K562 (cell line): ENCODE results near the gene ITPKB. TPM values are rescaled to one million over a fixed set of nuclear protein-coding genes. Genes with fewer than 3 reads are reported as not detected.

ENCODE experiments used
- ATAC-seq: fragments of 200-7000 bp; cut with Tn5 transposase; 3 replicates; pipeline ENCODE4 v1.9.1; 2020; ENCODE audit warnings: moderate library complexity
- BruUV-seq: library from RNA; stranded (reverse); fragments of 400-500 nt; replicated peaks from 2 replicates; lab custom pipeline; 2021; lab: Mats Ljungman, UMichigan
- CTCF ChIA-PET: fragments of 300-600 bp; formaldehyde crosslinking; extraction: SDS; loops from one replicate; lab custom pipeline; 2021; ENCODE audit warnings: low intra/inter-chr PET ratio; lab: Yijun Ruan, JAX
- POLR2A ChIA-PET: fragments of 300-600, 350-650 bp; sonication (Branson Sonifier 250); formaldehyde crosslinking; extraction: SDS; loops from one replicate; lab custom pipeline; 2021; ENCODE audit warnings: antibody characterized with exemption, inconsistent platforms; lab: Yijun Ruan, JAX
- DNase-seq, 4 experiments: peaks; one replicate each; pipeline versions ENCODE4 v3.0.0 to v3.0.0-alpha.2; 2011 to 2018; ENCODE audit warnings: low spot score in 3 of 4, mixed read lengths in 3 of 4; ENCODE audit errors: extremely low read depth in 1 of 4
- FAIRE-seq: peaks from 2 replicates; lab custom pipeline; 2011; peaks lifted over from hg19 to GRCh38; lab: Jason Lieb, UNC
- H2AFZ ChIP-seq: 2 replicates; pipeline ENCODE4 v1.6.0; 2011; ENCODE audit warnings: low read depth, low read length, control low read depth, inconsistent platforms
- H3K27ac ChIP-seq: fragments of 200-600 bp; 3 replicates; pipeline ENCODE4 v1.8.0; 2011; ENCODE audit warnings: low read depth, mild to moderate bottlenecking, control low read depth, inconsistent platforms, low read length, moderate library complexity, mixed read lengths; ENCODE audit errors: extremely low read depth
- H3K27me3 ChIP-seq, 2 experiments: fragments of 300-600 bp in 1 of 2; 2 replicates in 1 of 2; 3 replicates in 1 of 2; pipeline versions ENCODE4 v1.6.0 to v1.8.0; 2011; ENCODE audit warnings: inconsistent platforms in 2 of 2, low read length in 2 of 2, mild to moderate bottlenecking in 1 of 2, mixed read lengths in 1 of 2, moderate library complexity in 1 of 2; ENCODE audit not compliant: control insufficient read depth in 2 of 2, insufficient read depth in 2 of 2
- H3K36me3 ChIP-seq: fragments of 300-600 bp; 3 replicates; pipeline ENCODE4 v1.8.0; 2011; ENCODE audit warnings: mild to moderate bottlenecking, low read length, inconsistent platforms; ENCODE audit not compliant: control insufficient read depth, insufficient read depth
- H3K4me1 ChIP-seq, 2 experiments: fragments of 200-600 bp in 1 of 2; replicated peaks in 1 of 2; 2 replicates in 1 of 2; 3 replicates in 1 of 2; pipeline versions ENCODE4 v1.5.1 to v1.8.0; 2011; ENCODE audit warnings: inconsistent platforms in 2 of 2, low read length in 2 of 2, mild to moderate bottlenecking in 1 of 2, mixed read lengths in 1 of 2, moderate library complexity in 1 of 2; ENCODE audit not compliant: control insufficient read depth in 2 of 2, insufficient read depth in 2 of 2
- H3K4me2 ChIP-seq: 2 replicates; pipeline ENCODE4 v1.6.1; 2011; ENCODE audit warnings: low read length, control low read depth, inconsistent platforms, mixed read lengths; ENCODE audit not compliant: insufficient read depth
- H3K4me3 ChIP-seq: fragments of 200-600 bp; sonication (generic), shearing (Covaris generic); 2 replicates; pipeline ENCODE4 v1.5.1; 2016; ENCODE audit warnings: control low read depth, inconsistent platforms
- H3K79me2 ChIP-seq: fragments of 200-600 bp; 3 replicates; pipeline ENCODE4 v1.8.0; 2011; ENCODE audit warnings: low read length, inconsistent platforms; ENCODE audit not compliant: control insufficient read depth, insufficient read depth
- H3K9ac ChIP-seq, 2 experiments: 2 replicates each; pipeline versions ENCODE4 v1.6.0 to v1.6.1; 2011; ENCODE audit warnings: low read depth in 2 of 2, low read length in 2 of 2, control low read depth in 1 of 2, inconsistent platforms in 1 of 2, mild to moderate bottlenecking in 1 of 2, mixed read lengths in 1 of 2; ENCODE audit not compliant: insufficient read depth in 1 of 2
- H3K9me1 ChIP-seq: one replicate; pipeline ENCODE4 v1.6.0; 2011; ENCODE audit warnings: inconsistent platforms, mild to moderate bottlenecking, low read length, moderate library complexity; ENCODE audit not compliant: control insufficient read depth, insufficient read depth
- H3K9me3 ChIP-seq: replicated peaks from 2 replicates; pipeline ENCODE4 v1.5.1; 2011; ENCODE audit warnings: low read depth, low read length, inconsistent platforms; ENCODE audit not compliant: control insufficient read depth, insufficient read depth
- H4K20me1 ChIP-seq: replicated peaks from 2 replicates; pipeline ENCODE4 v1.6.1; 2011; ENCODE audit warnings: low read length, inconsistent platforms, mixed read lengths; ENCODE audit not compliant: control insufficient read depth, insufficient read depth
- EGR1 ChIP-seq: fragments of 450-650 bp; conservative IDR thresholded peaks from 2 replicates; pipeline ENCODE4 v1.6.1; 2017; ENCODE audit warnings: mild to moderate bottlenecking
- ETV1 ChIP-seq: fragments of 450-650 bp; conservative IDR thresholded peaks from 2 replicates; pipeline ENCODE4 v1.6.1; 2016; ENCODE audit warnings: missing genetic modification characterization, control low read depth, low read depth, missing compliant biosample characterization
- KDM1A ChIP-seq, 2 experiments: fragments of 450-650 bp; IDR thresholded peaks; 2 replicates each; pipeline ENCODE4 v1.6.1; 2016; ENCODE audit warnings: mild to moderate bottlenecking in 2 of 2
- MNT ChIP-seq, 2 experiments: fragments of 450-650 bp; conservative IDR thresholded peaks; 2 replicates each; pipeline ENCODE4 v1.6.1; 2017; ENCODE audit warnings: mild to moderate bottlenecking in 2 of 2, moderate library complexity in 2 of 2
- REST ChIP-seq, 2 experiments: fragments of 450-650 bp; formaldehyde crosslinking in 1 of 2; IDR thresholded peaks; 2 replicates each; pipeline versions ENCODE4 v1.4.0 to v1.6.1; 2014 to 2020; ENCODE audit warnings: mild to moderate bottlenecking in 2 of 2, borderline replicate concordance in 1 of 2, low read depth in 1 of 2
- SFPQ ChIP-seq: fragments of 200-400 bp; formaldehyde crosslinking; IDR thresholded peaks from 2 replicates; pipeline ENCODE4 v1.6.1; 2017; ENCODE audit warnings: mild to moderate bottlenecking, low read depth, low read length, moderate library complexity
- SMARCC2 ChIP-seq: fragments of 450-650 bp; IDR thresholded peaks from 2 replicates; pipeline ENCODE4 v1.6.1; 2017; ENCODE audit warnings: antibody characterized with exemption, moderate library complexity, mild to moderate bottlenecking, low read depth
- ZFP1 ChIP-seq: fragments of 450-650 bp; formaldehyde crosslinking; IDR thresholded peaks from 2 replicates; pipeline ENCODE4 v1.4.0; 2020; ENCODE audit warnings: mild to moderate bottlenecking, mixed read lengths
- WGBS: fragments of 100-300 bp; shearing (Covaris generic); methylation state at CpG from one replicate; pipeline ENCODE4 v1.1.6; 2016; ENCODE audit warnings: low coverage, mixed read lengths; ENCODE audit not compliant: insufficient coverage; ENCODE audit errors: missing lambda C conversion rate; 5-methylcytosine and 5-hydroxymethylcytosine counted together
- in situ Hi-C: fragments of 300-500 bp; cut with MboI; formaldehyde crosslinking; loops from 4 replicates; pipeline ENCODE4 v1.15.0; 2018; ENCODE audit warnings: inconsistent platforms, mixed read lengths
- intact Hi-C: fragments of 100-400 bp; cut with micrococcal nuclease; formaldehyde crosslinking; loops from 2 replicates; pipeline ENCODE4 v1.14.2; 2022
- polyA plus RNA-seq, 8 experiments: library from polyadenylated mRNA; depleted of rRNA in 4 of 8; stranded (reverse) in 5 of 8; unstranded in 3 of 8; fragments of >200 nt; fragmentation: Nextera tagmentation in 2 of 8; fragmentation: Illumina TruSeq in 1 of 8; extraction: Ambion mirVana in 2 of 8; extraction: Trizol in 1 of 8; gene quantifications; 2 replicates each; pipeline versions ENCODE4 v1.2.1 to v1.2.3, GENCODE V29; 2011 to 2014; ENCODE audit warnings: inconsistent platforms in 1 of 8, missing spikeins in 1 of 8
- total RNA-seq, 7 experiments: library from RNA; depleted of rRNA in 6 of 7; stranded (reverse); fragments of >200 nt in 6 of 7; fragmentation: Illumina TruSeq in 2 of 7; extraction: Trizol in 2 of 7; gene quantifications; 2 replicates each; pipeline versions ENCODE4 v1.2.1 to v1.2.3, GENCODE V29; 2011 to 2021; ENCODE audit warnings: low replicate concordance in 1 of 7

Gene ITPKB
- total and polyA plus RNA-seq, 9 of the 15 experiments (the other 6 are each of a cell fraction or from before 2014, with no cell fraction given), result 0.01 to 0.22 TPM; not detected in 7

GRCh38 chr1:226781937-226782609 lies 43.0 kb upstream of the ITPKB start:
- in situ Hi-C loops, result no loop called here
- DNase-seq, result no peak
- no peaks in the 10 kb centered on the region for H3K4me1 ChIP-seq
- no peaks in the 10 kb centered on the region for H3K9me1 ChIP-seq
- H4K20me1 ChIP-seq, result no peaks in the 10 kb centered on the region
- FAIRE-seq, result peak; percentile 26
- no peak overlapping the region for H2AFZ ChIP-seq
- H3K36me3 ChIP-seq, result no peaks in the 10 kb centered on the region
- ChIA-PET CTCF (no interaction called here), POLR2A (no interaction called here)
- peaks cover 21 to 66% of the 10 kb centered on the region in 2 experiments; a peak in 4 of 5 replicates for H3K27me3 ChIP-seq
- no peak overlapping the region for H3K9ac ChIP-seq
- 0% methylated on average over 7 of the region's 7 CpGs for WGBS
- ATAC-seq, result no peak
- no TSS peak for BruUV-seq
- H3K79me2 ChIP-seq, result no peaks in the 10 kb centered on the region
- no peak overlapping the region for H3K27ac ChIP-seq
- no peaks in the 10 kb centered on the region for H3K9me3 ChIP-seq
- H3K4me3 ChIP-seq, result no peak overlapping the region
- H3K4me2 ChIP-seq, result no peak overlapping the region
- intact Hi-C loops, result no loop called here
- TF ChIP-seq SFPQ (no peak), ZFP1 (CRISPR knock-in tag) (no peak), SMARCC2 (no peak), EGR1 (no peak), ETV1 (tag) (no peak), MNT (conservative IDR thresholded peaks at IDR 0.05) (no peak), REST (IDR thresholded peaks at IDR 0.05; ENCODE audit: borderline replicate concordance) (peak; percentile 31; the same call in 1 of the 2 replicates), REST (CRISPR knock-in tag; IDR thresholded peaks at IDR 0.05; ENCODE audit: low read depth) (no peak), KDM1A (IDR thresholded peaks at IDR 0.05) (peak; percentile 71 to 77; a peak in 3 of 4 replicates)
